GM21515 (cell line): ENCODE measurements around the gene ZNF486.
"Not testable (repeated sequence)": the region's sequence is repeated elsewhere in the genome, so short reads cannot be mapped to it uniquely, and the experiment has no call there.

Experiments used
- ATAC-seq: cut with Tn5 transposase; IDR thresholded peaks from one replicate; pipeline ENCODE4 v1.9.1; 2021; ENCODE audit not compliant: unreplicated experiment

Gene ZNF486

DNA sequence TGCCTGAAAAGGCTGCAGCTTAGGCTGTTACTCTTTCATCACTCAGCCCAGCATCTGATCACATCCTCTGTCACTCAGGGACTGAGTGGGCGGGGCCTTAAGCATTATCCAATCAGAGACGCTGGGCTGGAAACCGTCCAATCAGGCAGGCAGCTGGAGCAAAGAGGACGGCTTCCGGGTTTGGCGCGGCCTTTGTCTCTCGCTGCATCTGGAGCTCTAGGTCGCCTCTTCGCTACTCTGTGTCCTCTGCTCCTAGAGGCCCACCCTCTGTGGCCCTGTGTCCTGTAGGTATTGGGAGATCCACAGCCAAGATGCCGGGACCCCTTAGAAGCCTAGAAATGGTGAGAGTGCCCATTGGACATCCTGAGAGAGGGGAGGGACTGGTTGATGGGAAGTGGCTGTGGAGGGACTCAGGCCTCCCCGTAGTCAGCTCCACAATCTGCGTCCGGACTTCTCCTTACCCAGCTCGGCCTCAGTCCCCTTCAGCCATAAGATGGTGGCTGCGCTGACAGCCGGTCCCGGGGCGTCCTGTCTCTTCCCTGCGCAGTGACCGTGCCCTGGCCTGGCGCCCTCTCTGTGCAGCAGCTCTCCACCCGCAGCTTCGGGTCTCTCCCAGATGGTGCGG is at the start of gene ZNF486:
ZNF486 (plus strand) TSS at position 195 of the 625 bp plus-strand sequence; CDS start at position 312, 117 bp downstream.
- ATAC-seq, result peak; percentile 87

DNA sequence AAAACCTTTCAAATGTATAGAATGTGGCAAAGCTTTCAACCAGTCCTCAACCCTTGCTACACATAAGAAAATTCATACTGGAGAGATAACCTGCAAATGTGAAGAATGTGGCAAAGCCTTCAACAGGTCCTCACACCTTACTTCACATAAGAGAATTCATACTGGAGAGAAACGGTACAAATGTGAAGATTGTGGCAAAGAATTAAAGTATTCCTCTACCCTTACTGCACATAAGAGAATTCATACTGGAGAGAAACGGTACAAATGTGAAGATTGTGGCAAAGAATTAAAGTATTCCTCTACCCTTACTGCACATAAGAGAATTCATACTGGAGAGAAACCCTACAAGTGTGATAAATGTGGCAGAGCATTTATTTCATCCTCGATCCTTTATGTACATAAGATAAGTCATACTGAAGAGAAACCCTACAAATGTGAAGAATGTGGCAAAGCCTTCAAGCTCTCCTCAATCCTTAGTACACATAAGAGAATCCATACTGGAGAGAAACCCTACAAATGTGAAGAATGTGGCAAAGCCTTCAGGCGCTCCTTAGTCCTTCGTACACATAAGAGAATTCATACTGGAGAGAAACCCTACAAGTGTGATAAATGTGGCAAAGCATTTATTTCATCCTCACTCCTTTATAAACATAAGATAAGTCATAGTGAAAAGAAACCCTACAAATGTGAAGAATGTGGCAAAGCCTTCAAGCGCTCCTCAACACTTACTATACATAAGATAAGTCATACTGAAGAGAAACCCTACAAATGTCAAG is 48.8 kb upstream of the ZNF486 start:
- ATAC-seq, result not testable (repeated sequence)

GRCh38 chr19:20124879-20125278 is 42.1 kb upstream of the ZNF486 start:
- no peak for ATAC-seq

DNA sequence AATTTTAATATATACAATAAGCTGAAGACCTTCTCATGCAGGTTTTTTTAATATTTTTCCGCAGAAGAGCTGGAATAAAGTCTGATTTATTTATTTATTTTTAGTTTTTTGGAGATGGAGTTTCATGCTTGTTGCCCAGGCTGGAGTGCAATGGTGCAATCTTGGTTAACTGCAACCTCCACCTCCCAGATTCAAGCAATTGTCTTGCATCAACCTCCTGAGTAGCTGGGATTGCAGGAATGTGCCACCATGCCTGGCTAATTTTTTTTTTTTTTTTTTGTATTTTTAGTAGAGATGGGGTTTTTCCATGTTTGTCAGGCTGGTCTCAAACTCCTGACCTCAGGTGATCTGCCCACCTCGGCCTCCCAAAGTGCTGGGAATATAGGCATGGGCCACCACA is 34.1 kb upstream of the ZNF486 start:
- ATAC-seq, result not testable (repeated sequence)

DNA sequence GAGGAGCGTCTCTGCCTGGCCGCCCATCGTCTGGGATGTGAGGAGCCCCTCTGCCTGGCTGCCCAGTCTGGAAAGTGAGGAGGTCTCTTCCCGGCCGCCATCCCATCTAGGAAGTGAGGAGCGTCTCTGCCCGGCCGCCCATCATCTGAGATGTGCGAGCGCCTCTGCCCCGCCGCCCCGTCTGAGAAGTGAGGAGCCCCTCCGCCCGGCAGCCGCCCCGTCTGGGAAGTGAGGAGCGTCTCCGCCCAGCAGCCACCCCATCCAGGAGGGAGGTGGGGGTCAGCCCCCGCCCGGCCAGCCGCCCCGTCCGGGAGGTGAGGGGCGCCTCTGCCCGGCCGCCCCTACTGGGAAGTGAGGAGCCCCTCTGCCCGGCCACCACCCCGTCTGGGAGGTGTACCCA is 29.3 kb upstream of the ZNF486 start:
- not testable (repeated sequence) for ATAC-seq

GRCh38 chr19:20151617-20152145 is 15.3 kb upstream of the ZNF486 start:
- ATAC-seq, result no peak

GRCh38 chr19:20152506-20152905 is 14.5 kb upstream of the ZNF486 start:
- ATAC-seq, result not testable (repeated sequence)

DNA sequence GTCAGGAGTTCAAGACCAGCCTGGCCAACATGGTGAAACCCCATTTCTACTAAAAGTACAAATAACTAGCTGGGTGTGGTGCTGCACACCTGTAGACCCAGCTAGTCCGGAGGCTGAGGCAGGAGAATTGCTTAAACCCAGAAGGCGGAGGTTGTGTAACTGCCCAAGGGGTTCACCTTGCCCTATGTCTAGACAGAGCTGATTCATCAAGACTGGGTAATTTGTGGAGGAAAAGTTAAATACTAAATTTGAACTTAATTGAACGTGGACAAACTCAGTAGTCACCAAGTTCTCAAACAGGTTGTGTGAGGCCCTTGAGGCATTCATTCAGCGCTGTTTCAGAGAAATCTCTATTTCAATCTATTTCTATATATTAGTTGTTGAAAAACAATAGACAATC is 13.7 kb upstream of the ZNF486 start:
- ATAC-seq, result no peak

DNA sequence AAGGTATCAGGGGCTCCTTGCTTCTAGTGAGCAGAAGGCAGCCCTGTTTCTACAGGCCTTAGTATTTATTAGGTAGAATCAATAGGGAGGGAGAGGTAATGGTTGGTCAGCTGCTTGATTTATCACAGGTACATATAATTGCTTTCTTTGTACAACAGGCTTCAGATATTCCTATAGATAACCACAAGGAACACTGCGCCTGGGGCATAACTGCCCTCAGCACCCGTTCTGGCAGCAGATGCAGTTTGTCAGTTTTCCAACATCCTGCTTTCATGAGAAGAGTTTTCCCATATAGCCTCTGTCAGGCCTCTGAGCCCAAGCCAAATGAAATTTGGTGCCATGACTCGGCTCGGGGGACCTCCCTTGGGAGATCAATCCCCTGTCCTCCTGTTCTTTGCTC is 12.4 kb upstream of the ZNF486 start:
- no peak for ATAC-seq

DNA sequence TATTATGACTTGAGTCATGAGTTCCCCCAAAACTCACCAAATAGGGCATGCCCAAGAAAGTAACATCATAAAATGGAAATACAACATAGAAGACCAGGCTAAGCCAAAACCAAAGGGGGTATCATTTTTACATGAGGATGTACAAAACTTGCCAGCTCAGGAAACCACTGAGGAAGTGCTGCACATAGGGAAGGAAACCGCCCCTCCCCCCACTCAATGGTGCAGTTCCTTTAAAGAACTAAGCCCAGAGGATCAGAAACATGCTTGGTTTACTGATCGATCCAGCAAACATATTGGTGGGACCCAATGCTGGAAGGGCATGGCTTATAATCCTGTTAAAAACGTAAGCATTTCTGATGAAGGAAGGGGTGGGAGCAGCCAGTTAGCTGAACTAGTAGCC is 4.2 kb upstream of the ZNF486 start:
- ATAC-seq, result no peak

GRCh38 chr19:20164456-20164855 is 2.6 kb upstream of the ZNF486 start:
- no peak for ATAC-seq

DNA sequence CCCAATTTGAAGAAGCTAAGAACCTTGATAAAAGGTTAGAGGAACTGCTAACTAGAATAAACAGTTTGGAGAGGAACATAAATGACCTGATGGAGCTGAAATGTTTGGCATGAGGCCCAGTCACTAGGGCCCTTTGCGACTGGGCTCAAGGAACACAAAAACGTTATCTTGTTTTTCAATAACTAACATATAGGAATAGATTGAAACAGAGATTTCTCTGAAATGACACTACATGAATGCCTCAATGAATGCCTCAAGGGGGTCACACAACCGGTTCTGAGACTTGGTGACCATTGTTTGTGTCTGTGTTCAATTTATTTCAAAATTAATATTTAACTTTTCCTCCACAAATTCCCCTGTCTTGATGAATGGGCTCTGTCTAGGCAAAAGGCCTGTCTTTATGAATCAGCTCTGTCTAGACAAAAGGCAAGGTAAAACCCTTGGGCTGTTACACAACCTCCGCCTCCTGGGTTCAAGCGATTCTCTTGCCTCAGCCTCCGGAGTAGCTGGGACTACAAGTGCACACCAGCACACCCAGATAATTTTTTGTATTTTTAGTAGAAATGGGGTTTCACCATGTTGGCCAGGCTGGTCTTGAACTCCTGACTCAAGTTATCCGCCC is 932 bp upstream of the ZNF486 start:
- no peak for ATAC-seq

GRCh38 chr19:20167651-20168122 is 673 bp downstream of the ZNF486 start:
- ATAC-seq, result no peak

GRCh38 chr19:20171285-20171684 is 4.3 kb downstream of the ZNF486 start:
- ATAC-seq, result no peak

GRCh38 chr19:20175848-20176247 is 8.8 kb downstream of the ZNF486 start:
- not testable (repeated sequence) for ATAC-seq

GRCh38 chr19:20179956-20180355 is 12.9 kb downstream of the ZNF486 start:
- not testable (repeated sequence) for ATAC-seq

DNA sequence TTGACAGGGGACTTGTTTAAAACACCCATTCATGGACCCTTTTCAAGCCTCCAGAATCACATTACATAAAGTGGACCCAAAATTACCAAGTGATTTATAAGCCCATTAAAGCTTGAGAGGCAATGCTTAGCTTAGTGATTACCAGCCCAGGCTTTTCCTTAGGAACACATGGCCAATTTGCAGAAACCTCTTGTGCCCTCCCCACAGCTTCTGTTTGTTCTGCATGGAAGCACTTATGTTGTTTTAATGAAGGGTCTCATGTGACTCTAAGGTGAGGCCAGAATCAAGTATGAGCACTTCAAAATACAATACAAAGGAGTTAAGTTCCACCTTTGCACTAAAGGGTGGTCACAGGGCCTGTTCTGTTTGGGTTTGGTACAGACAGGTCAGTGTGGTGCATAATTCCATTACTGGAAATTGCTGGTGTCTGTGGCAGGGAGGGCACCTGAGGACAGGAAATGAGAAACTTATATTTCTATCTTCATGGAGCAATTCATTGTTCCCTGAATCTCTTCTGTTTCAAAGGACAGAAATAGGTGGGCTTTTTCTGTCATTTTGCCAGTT is 15.3 kb downstream of the ZNF486 start:
- no peak for ATAC-seq

DNA sequence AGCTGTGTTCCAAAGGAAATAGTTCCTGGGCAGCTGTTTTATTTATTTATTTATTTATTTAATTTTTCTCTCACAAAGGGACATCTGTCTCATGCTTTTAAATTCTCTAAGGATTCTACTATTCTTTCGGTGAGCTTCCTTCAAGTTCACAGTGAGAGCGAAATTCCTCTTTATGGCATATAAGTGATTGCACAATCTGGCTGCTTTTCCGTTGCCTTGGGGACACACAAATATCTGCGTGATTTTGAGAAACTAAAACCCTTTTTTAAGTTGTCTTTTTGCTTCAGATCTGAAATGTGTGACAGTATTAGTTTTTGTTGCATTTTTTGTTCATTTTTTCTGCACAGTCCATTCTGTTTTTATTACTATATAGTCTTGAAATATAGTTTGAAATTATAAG is 19.2 kb downstream of the ZNF486 start:
- ATAC-seq, result no peak

DNA sequence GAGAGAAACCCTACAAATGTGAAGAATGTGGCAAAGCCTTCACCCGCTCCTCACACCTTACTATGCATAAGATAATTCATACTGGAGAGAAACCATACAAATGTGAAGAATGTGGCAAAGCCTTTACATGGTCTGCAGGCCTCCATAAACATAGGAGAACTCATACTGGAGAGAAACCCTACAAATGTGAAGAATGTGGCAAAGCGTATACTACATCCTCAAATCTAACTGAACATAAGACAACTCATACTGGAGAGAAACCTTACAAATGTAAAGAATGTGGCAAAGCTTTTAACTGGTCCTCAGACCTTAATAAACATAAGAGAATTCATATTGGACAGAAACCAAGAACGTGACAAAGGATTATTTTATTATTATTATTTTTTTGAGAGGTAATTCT is 30.7 kb downstream of the ZNF486 start:
- no peak for ATAC-seq

GRCh38 chr19:20209051-20209450 is 42.0 kb downstream of the ZNF486 start:
- no peak for ATAC-seq

DNA sequence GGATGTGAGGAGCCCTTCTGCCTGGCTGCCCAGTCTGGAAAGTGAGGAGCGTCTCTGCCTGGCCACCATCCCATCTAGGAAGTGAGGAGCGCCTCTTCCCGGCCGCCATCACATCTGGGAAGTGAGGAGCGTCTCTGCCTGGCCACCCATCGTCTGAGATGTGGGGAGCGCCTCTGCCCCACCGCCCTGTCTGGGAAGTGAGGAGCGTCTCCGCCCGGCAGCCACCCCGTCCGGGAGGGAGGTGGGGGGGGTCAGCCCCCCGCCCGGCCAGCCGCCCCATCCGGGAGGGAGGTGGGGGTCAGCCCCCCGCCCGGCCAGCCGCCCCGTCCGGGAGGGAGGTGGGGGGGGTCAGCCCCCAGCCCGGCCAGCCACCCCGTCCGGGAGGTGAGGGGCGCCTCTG is 47.4 kb downstream of the ZNF486 start:
- ATAC-seq, result not testable (repeated sequence)
